ENCODE results near the gene CCDC57.

Gene CCDC57

DNA sequence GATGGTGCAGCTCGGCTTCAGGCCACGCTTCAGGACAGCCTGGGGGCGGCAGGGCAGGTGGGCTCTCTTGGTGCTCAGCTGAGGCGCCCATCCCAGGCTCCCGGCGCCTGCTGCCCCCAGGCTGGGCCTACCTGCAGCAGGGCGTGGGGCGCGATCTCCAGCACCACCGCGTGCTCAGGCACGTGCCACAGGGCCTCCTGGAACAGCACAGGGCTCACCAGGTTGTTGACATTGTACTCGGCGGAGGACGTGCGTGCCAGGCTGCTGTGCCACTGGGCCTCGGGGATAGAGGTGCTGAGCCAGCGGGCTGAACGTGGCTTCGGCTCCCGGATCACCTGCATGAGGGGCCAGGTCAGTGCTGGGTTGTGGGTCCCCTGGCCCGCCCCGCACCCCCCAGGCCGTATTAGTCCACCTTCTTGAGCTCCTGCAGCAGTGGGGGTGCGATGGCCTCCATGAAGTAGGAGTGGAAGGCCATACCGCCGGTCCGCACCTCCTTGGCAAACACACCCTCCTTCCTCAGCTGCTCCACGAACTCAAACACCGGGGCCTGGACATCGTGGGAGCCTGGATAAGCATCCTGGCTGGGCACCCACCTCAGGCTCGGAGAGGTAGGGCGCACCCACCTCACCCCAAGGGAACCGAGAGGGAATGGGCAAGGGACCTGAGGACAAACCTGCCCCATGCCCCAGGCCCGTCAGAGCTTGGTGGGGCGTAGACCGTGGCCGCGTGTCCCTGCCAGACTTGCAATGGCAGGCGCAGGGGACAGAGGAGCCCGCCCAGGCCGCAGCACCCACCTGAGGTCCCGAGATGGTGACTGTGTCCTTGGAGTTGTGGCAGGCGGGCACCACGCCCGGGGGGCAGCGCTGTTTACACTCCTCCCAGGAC is 123.6 kb downstream of the CCDC57 start:
- DNase-seq: no peak

DNA sequence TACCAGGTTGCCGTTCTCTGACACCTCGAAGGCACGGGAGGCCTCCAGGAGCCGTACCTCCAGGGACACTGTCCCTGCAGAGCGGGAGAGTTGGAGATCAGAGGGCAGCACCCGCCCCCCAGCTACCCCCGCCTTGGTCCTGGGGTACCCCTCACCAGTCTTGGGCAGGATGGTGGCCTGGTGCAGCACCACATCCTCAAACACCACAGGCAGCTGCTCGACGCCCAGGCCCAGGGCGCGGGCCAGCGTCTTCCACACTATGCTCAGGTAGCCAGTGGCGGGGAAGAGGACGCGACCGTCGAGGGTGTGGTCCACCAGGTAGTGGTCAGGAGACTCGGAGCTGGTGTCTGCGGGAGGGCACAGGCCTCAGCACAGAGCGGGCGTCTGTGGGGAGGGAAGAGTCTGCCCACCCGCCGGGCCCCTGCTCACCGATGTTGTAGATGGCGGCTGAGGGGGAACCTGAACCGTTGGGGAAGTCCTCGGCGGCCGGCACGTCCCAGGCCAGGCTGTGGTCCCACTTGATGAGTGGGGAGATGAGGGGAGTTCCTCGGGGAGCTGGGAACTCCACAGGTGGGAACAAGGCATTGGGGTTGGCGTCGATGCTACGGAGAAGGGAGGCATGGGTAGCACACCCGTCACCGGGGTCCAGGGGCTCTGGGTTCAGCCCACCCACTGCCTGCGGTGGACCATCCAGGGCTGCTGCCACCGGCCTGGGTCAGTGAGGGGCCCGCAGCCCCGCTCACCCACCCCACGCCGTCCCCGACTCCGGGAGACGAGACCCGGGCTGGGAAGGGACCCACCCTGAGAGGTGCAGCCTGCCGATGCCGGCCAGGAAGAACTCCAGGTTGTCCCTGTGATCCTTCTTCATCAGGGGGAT is 124.4 kb downstream of the CCDC57 start:
- no peak for DNase-seq

DNA sequence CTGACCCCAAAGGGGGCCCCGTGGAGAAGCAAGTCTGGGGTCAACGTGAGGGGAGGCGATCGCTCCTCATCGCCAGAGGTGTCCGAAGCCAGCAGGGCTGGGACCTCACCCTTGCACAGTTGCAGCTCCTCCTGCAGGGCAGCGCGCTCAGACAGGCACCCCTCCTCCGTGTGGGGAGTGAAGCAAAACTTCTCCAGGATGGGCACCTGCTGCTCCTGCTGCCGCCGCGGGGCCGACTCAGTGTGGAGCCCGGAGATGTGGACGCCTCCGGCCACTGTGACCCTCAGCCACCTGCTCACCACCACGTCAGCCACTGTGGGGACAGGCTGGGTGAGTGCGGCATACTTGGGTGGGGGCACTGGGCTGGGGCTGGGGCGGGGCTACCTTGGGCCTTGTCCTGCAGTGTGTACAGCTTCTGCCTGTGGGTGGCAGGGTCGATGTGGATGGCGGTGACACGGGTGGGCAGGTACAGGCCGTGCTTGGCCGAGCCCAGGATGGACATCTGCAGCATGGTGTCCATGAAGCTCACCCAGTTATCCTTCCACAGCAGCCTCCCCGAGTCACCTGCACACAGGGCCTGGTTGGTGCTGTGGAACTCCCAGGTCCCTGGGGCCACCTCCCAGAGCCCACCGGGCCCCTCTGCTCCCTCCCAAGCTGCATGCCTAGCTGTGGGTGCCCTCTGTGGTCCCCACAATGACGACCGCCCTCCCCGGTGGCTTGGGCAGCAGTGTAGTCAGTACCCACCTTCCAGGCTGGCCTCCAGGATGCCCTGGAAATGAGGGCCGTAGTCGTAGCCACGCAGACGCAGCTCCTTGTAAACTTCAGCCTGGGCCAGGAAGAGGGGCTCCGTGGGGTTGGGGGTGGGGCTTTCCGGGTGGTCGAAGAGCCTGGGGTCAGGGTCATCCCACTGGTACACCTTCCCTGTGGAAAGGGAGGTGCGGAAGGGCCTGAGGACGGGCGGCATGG is 125.4 kb downstream of the CCDC57 start:
- no peak for DNase-seq

DNA sequence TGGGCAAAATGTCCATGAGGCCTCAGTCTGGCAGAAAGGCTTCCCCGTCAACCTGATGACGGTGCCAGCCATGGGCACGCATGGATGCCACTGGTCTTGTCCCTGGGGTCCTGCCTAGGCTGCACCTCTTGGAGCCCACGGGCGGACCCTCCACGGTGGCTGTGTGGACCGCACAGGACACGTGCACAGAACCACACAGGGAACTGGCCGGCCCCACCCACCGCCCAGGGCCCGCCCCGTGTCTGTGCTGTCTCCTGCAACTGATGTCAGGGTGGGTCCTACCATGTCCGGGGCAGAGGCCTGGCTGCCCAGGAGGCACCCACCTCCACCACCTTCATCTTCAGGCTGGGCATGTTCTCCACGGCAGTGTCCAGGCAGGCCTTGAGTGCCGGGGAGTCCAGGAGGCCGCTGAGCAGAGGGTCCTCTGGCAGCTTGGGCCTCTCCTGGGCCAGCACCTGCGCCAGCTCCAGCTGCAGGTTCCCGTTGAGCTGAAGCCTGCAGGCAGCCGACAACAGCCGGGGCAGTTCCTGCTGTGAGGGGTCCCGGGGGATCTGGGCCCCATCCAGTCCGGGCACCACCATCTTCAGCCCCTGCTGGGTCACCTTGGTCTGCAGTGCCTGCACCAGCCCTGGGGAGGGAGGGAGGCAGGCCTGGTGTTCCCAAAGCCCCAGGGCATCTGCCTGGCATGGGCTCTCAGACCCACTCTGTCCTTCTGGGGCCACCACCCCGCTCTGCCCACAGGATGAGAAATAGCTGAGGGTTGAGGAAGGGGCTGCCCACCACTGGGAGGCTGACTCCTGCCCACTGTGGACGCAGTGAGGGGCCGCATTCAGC is 126.5 kb downstream of the CCDC57 start:
- DNase-seq: no peak

DNA sequence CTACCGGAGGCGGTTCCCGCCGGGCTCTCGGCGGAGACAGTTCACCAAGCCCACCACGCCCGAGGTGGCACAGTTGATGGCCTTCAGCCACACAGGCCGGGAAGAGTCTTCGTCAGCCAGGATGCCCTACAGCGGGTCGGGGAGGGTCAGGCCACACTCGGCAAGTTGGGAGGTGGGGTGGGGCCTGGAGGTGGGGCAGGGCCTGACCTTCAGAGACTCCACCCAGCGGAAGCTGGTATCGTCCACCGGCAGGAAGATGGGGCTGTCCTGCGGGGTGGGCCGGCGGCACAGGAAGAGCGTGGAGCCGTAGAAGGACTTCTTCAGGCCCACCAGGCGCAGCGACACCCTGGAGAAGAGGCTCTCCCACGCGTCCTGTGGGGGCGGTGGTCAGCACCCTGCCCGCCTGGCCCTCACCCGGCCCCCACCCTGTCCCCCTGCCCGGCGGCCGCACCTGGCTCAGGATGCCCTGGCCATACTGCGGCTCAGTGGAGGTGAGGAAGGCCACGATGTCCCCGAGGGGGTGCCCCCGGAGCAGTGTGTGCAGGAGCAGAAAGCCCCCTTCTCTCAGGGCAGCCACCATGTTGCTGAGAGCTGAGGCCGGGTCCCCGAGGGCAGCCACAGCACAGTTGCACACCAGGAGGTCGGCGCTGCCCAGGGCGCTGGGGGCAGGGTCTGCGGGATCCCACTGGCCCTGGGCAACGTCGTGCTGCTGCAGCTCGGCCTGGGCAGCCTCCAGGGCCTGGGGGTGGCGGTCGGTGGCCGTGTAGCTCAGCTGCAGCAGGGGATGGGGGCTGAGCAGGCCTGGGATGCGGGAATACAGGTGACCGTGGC is 127.4 kb downstream of the CCDC57 start:
- no peak for DNase-seq

DNA sequence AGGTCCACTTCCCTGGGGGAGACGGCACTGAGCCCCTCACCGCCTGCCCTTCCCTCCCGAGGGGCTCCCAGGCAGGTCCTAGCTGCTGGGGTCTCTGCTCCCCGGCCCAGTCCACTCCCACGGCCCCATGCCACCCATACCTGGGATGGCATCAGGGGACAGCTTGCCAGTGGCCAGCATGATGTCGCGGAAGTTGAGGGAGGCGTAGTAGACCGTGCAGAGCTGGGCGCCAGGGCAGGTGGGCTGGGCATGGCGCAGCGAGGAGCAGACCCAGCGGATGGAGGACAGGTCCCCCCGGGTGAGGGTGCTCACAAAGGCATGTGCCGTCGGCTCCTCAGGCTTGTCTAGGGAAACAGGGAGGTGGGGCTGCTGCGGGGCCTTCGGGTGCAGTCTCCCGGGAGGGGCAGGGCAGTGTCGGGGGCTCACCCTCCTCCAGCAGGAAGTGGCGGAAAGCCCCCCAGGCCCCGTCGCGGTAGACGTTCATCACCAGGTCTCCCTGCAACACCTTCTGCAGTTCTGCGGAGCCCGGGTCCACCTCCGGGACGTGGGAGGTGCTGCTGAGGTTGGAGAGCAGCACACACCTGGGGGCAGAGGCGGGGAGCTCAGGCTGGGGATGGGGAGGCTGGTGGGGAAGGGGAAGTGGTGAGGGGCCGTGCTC is 128.1 kb downstream of the CCDC57 start:
- DNase-seq: no peak

DNA sequence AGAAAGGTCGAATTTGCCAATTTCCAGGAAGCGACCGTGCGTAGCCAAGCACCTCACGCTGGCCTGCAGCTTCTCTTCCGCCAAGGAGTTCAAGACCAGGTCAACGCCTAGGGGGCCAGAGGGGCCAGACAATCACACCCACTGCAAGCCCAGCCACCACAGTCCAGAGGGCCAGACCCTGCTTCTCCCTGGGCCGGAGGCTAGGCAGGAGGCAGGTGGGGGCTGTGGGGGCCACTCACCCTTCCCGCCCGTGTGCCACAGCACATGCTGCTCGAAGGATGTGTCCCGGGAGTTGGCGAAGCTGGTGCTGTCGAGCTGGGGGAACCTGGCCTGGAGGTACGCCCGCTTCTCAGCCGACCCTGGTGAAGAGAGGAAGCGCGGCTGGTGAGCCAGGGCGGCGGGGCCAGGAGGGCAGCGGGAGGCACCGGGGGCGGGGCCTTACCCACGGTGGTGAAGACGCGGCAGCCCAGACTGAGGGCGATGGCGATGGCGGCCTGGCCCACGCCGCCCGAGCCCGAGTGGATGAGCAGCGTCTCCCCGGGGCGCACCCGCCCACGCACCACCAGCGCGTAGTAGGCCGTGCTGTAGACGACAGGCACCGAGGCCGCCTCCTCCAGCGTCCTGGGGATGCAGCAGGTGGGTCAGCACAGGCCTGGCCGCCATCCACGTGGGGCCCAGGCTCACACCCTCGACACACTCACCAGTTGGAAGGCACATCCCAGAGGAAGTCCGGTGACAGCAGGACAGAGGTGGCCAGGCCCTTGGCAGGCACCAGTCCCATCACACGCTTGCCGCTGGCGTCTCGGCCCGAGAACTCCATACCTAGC is 128.9 kb downstream of the CCDC57 start:
- no peak for DNase-seq

DNA sequence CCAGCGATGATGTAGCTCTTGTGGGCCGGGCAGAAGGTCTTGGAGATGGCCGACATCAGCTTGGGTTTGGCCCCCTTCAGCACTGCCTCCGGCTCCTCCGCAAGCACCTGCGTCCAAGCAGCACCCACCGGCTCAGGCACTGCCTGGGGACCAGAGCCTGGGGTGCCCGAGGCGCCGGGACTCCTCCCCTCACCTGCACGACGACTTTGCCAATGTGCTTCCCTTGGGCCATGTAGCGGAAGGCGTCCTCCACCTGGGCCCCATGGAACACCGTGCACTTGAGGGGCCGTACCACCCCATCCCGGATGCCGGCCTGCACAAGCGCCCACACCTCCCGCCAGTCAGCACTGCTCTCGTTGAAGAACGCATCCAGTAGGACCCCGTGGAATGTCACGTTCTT is 129.6 kb downstream of the CCDC57 start:
- DNase-seq: no peak

DNA sequence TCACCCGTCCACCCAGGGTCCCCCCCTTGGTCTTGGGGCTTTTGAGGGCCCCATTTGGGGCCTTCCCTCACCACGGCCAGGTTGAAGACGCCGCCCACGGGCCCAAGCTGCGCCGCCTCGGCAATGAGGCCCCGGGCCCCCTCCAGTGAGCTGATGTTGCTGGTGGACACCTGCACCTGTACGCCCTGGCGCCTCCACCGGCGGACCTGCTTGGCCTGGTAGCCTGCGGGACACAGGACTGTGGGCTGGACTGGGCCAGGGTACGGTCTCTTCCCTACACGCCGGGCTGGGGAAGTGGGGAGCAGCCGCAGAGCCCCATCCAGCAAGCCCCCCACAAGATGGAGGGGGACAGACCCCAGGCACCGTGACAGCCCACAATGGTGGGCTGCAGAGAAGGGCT is 130.2 kb downstream of the CCDC57 start:
- DNase-seq: no peak

DNA sequence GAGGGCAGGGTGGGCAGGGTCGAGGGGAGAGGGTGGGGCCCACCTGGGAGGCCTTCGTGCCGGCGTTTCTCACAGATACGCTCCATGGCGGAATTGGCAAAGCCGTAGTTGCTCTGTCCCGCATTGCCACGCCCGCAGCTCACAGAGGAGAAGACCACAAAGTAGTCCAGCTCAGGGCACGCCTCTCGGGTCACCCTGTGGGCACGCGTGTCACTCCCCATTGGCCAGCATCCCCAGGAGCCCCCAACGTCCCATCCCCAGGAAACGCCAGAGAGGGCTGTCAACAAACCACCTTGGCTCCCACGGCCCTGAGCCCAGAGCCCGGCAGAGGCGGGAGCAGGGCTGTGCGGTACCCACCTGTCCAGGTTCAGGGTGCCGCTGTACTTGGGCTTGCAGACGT is 130.7 kb downstream of the CCDC57 start:
- DNase-seq: no peak

DNA sequence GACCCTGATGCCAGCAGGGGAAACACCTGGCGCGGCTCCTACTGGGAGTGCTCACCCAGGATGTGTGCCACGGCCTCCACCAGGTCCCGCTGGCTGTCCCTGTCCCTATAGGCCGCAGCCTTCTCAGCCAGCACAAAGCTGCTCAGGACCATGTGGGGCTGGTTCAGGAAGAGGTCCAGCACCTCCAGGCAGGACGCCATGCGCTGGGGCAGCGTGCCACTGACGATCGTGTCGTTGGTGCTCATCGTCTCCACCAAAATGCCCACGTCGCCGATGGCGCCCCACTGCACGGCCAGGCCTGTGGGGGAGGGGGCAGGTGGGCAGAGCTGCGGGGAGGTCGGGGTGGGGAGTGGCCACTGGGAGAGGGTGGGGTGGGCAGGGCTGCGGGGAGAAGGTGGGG is 131.1 kb downstream of the CCDC57 start:
- no peak for DNase-seq

DNA sequence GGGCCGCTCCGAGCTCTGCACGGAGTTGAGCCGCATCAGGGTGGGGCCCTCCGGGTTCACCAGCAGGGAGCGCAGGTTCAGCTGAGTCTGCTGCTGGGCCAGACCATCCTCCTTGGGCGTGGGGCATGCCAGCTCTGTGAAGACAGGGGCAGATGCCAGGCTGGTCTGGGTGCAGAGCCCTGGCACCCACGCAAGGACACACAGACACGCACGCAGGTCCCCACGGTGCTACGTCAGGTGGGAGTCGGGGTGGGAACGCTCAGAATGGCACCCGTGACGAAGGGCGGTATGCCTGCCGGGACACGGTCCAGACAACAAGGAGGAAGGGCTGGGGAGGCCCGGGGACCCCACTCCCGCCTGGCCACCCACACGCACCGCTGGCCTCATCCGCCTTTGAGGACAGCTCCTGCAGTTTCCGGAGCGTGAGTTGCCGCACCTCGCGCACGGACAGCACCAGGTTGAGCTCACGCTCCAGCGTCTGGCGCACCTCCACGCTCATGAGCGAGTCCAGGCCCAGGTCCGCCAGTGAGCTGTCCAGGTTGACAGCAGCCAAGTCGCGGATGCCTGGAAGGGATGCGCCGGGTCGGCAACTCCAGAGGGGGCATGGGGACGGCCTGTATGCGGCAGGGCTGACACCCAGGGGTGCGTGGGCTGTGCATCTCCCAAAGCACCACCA is 131.7 kb downstream of the CCDC57 start:
- DNase-seq: no peak

DNA sequence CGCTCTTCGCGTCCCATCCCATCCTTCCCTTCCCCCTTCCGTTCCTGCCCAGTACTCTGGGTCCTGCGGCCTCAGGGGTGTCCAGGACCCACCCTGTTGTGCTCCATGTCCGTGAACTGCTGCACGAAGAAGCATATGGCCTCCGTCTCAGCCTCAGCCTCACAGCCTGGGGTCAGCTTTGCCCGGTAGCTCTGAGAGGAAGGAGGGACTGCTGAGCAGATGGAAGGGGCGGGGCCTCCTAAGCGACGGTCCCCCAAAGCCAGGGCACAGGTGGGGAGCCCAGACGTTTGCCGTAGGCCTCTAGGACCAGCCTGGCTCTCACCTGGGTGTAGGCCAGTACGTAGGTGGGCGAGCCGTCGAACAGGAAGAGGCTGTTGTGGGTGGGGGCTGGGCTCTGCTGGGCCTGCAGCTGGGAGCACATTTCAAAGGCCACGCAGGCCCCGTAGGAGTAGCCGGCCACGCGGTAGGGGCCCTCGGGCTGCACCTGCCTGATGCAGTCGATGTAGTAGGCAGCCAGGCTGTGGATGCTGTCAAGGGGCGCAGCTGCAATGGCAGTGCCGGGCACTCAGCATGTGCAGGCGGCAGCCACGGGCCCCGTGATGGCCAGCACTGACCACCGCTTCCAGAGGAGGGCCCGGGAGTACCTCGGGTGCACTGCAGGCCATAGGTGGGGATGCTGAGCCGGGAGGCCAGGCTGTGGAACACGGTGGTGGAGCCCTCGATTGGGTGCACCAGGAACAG is 132.4 kb downstream of the CCDC57 start:
- DNase-seq: no peak

DNA sequence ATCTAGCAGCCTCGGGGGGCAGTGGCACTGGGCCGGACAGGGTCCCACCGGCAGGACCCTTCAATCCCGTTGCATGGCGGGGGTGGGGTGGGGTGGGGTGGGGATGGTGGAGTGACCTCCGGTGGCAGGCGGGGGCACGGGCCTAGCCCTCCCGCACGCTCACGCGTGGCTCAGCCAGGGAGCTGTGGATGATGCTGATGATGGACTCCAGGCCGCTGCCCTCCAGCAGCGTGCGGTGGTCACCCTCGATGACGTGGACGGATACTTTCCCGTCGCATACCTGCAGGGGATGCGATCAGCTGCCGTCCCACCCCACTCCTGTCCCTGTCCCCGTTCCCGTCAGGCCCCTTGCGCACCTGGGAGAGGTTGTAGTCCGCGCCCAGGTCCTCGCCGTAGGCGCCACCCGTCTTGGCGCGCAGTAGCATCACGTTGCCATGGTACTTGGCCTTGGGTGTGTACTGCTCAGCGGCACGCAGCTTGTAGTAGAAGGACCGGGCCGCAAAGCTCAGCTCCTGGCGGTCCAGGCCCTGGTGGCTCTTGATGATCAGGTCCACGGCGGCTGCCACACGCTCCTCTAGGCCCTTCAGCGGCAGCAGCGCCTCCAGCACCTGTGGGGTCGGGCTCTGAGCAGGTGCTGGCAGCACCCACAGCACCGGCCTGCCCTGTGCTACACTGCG is 133.5 kb downstream of the CCDC57 start:
- no peak for DNase-seq

DNA sequence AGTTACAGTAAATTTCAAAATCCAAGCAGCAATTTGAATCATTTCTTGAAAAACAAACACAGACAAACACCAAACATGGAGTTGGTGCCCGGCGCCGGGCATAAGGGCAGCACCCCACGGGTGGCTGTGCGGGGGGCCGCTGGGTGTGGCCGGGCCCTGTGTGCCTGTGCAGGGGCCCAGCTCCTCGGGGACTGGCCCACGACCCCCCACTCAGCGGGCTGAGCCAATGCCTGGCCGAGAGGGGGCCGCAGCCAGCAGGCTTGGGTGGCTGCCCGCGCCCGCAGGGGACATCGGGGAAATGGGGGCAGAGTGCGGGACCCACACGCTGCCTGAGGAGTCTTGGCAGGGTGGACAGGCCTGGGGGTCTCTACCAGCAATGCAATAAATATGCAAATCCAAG is 134.2 kb downstream of the CCDC57 start:
- no peak for DNase-seq

DNA sequence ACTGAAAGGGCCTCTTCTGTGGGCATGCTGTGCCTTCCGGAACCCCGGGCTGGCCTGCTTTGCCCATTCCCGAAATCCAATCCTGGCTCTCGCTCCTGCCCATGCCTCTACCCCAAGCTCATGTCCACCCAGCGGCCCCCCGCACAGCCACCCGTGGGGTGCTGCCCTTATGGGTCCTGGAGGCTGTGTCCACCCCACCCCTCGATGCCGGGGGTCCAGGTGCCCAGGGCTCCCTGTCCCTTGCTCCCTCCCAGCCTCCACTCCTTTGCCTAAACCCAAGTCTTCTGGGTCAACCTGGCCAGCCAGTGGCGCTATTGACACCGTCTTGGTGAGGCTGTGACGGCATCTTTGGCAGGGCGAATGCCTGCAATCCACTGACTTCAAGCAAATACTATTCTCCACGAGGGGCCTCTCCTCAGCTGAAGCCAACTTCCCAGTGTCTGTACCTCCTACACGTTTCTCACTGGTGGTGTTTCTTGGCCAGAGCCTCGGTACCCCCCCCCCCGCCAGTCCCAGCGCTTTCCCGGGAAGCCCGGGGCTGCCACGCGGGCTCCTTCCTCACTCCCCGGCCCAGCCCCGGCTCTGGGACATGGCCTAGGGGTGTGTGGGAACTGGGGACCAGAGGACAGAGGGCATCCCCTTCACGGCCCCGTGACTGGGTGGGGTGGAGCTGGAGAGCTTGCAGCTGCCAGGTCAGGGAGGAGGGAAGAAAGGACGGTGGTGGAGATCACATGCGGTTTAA is 134.9 kb downstream of the CCDC57 start:
- no peak for DNase-seq
